Fibroblast of mammary gland (primary cell): Measurements from ENCODE around the gene CDK14.

Experiments
- DNase-seq: peaks from one replicate; pipeline ENCODE4 v3.0.0-alpha.2; 2010; ENCODE audit warnings: low read depth
- H3K4me3 ChIP-seq: 2 replicates; pipeline ENCODE4 v1.5.1; 2011; ENCODE audit warnings: low read depth, mild to moderate bottlenecking, low read length, moderate library complexity; ENCODE audit not compliant: control insufficient read depth
- TF ChIP-seq, protein P1 (sequence below): conservative IDR thresholded peaks from 2 replicates; pipeline ENCODE4 v1.5.1; 2011; ENCODE audit warnings: low read depth, low read length, inconsistent platforms; ENCODE audit not compliant: control insufficient read depth, insufficient read depth

CDK14 gene

DNA sequence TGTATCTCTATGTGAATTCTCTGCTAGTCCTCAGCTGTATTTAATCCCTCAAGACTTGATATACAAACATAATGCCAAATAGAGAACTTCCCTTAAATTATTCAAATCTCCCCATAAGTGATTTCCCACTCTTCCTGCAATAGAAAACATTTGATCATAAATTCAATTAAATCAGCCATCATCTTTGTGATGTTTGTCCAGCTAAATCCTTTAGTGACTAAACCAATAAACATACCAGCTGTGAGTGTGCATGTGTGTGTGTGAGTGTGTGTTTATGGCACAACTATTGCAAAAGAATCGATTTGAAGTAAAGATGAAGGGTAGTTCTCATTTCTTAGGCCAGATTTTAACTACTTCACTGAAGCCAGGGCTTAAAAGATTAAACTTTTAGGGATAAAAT is 492.6 kb downstream of the CDK14 start:
- TF ChIP-seq, protein P1, sequence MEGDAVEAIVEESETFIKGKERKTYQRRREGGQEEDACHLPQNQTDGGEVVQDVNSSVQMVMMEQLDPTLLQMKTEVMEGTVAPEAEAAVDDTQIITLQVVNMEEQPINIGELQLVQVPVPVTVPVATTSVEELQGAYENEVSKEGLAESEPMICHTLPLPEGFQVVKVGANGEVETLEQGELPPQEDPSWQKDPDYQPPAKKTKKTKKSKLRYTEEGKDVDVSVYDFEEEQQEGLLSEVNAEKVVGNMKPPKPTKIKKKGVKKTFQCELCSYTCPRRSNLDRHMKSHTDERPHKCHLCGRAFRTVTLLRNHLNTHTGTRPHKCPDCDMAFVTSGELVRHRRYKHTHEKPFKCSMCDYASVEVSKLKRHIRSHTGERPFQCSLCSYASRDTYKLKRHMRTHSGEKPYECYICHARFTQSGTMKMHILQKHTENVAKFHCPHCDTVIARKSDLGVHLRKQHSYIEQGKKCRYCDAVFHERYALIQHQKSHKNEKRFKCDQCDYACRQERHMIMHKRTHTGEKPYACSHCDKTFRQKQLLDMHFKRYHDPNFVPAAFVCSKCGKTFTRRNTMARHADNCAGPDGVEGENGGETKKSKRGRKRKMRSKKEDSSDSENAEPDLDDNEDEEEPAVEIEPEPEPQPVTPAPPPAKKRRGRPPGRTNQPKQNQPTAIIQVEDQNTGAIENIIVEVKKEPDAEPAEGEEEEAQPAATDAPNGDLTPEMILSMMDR: no peak
- no peak for DNase-seq
- no peak overlapping the region for H3K4me3 ChIP-seq

DNA sequence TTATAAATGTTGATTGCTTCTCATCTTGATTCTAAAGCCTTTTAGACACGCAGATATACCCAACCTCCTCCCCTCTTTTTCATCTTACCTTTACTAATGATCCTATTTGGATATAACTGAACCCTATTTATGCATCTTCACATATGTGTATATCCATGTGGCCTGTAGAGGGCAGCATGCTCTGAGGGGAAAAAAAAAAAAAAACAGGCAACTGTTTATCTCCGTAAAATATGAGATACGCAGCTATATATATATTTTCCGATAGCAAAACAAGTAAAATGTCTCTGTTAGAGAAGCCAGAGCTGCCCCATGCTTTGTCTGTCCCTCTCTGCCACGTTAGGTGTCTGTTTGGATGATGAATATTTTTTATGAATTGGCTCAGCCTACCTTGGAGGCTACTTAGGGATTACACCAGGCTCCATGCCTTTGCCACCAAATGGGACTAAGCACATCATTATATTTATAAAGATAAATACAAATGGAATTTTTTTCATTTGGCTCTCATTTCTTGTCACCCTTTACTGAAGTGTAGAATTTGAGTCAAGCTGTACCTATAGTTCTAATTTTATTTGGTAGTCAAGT is 493.4 kb downstream of the CDK14 start:
- TF ChIP-seq, protein P1: peak; percentile 75
- DNase-seq: peak; percentile 57
- H3K4me3 ChIP-seq: peak overlapping the region; percentile 22

- no peak overlapping the region for H3K4me3 ChIP-seq
- TF ChIP-seq, protein P1: no peak
- DNase-seq: no peak
Observed at GRCh38 chr7:91090684-91091083, 494.6 kb downstream of the CDK14 start.

GRCh38 chr7:91091631-91092030 is 495.5 kb downstream of the CDK14 start:
- TF ChIP-seq, protein P1: no peak
- DNase-seq: no peak
- no peak overlapping the region for H3K4me3 ChIP-seq

- no peak for DNase-seq
- TF ChIP-seq, protein P1: no peak
- H3K4me3 ChIP-seq: no peak overlapping the region
Observed at GRCh38 chr7:91093181-91093580, 497.1 kb downstream of the CDK14 start.

- DNase-seq: no peak
- TF ChIP-seq, protein P1: no peak
- H3K4me3 ChIP-seq: no peak overlapping the region
Observed at GRCh38 chr7:91098566-91098965, 502.4 kb downstream of the CDK14 start.

GRCh38 chr7:91103363-91103762 is 507.2 kb downstream of the CDK14 start:
- DNase-seq: no peak

More at GRCh38 chr7:91103363-91103762, 507.2 kb downstream of the CDK14 start:
- TF ChIP-seq, protein P1: no peak
- no peak overlapping the region for H3K4me3 ChIP-seq
